ENCODE data around the gene TFCP2L1. TPM values are rescaled to one million over a fixed set of nuclear protein-coding genes. Genes with fewer than 3 reads are reported as not detected.

The TFCP2L1 gene
- total RNA-seq, 2 donors from 2014 or later = 1.1 to 3.4 TPM

DNA sequence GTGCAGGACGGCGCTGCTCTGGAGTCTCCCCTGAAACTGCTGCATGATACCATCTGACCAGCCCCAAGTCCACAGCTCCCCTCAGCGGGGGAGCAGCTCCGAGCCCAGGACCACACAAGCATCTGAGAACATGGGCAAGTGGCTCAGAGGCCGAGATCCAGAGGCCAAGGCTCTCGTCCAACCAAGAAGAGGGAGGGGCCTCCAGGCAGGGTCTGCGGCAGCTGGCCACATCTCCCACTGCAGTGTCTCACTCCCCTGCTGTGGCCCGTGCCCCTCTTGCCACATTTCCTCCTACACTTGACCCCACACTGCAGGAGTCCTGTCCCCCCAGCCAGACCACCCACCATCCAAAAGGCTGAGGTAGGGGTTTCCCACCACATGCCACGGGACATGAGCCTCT, 50.2 kb downstream of the TFCP2L1 start:
- H3K27ac ChIP-seq = no peak overlapping the region
- TF ChIP-seq, protein P1, sequence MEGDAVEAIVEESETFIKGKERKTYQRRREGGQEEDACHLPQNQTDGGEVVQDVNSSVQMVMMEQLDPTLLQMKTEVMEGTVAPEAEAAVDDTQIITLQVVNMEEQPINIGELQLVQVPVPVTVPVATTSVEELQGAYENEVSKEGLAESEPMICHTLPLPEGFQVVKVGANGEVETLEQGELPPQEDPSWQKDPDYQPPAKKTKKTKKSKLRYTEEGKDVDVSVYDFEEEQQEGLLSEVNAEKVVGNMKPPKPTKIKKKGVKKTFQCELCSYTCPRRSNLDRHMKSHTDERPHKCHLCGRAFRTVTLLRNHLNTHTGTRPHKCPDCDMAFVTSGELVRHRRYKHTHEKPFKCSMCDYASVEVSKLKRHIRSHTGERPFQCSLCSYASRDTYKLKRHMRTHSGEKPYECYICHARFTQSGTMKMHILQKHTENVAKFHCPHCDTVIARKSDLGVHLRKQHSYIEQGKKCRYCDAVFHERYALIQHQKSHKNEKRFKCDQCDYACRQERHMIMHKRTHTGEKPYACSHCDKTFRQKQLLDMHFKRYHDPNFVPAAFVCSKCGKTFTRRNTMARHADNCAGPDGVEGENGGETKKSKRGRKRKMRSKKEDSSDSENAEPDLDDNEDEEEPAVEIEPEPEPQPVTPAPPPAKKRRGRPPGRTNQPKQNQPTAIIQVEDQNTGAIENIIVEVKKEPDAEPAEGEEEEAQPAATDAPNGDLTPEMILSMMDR (IDR thresholded peaks at IDR 0.05) = no peak
- ATAC-seq (ENCODE audit: insufficient number of reproducible peaks, low FRiP score, low read depth) (no peak), DNase-seq (ENCODE audit: low spot score) (no peak)
- H3K36me3 ChIP-seq = no peaks in the 10 kb centered on the region
- H3K9me3 ChIP-seq = no peaks in the 10 kb centered on the region
- no peak overlapping the region for H3K4me3 ChIP-seq
- no peaks in the 10 kb centered on the region for H3K27me3 ChIP-seq (replicated peaks; ENCODE audit: insufficient read depth)
- no peaks in the 10 kb centered on the region for H3K4me1 ChIP-seq (ENCODE audit: control insufficient read depth in 1 of 2, low read depth in 2 of 2)

DNA sequence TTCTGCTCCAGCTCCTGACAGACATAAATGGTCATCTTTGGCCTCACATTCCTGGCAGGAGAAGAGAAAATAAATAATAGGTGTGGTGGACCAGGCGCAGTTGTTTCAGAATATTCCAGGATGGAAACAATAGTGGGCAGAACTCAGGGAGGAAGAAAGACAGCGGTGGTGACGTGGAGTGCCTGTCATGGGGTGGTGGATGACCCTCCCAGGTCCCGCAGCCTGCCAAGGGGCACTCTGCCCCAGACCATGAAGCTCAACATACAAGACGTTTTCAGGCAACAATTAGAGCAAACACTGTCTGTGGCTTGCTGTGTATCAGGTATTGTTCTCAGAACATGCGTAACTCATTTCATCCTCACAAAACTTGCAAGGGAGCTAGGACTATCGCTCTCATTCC, 50.9 kb downstream of the TFCP2L1 start:
- no peaks in the 10 kb centered on the region for H3K36me3 ChIP-seq
- DNase-seq (ENCODE audit: low spot score) (no peak), ATAC-seq (ENCODE audit: insufficient number of reproducible peaks, low FRiP score, low read depth) (no peak)

DNA sequence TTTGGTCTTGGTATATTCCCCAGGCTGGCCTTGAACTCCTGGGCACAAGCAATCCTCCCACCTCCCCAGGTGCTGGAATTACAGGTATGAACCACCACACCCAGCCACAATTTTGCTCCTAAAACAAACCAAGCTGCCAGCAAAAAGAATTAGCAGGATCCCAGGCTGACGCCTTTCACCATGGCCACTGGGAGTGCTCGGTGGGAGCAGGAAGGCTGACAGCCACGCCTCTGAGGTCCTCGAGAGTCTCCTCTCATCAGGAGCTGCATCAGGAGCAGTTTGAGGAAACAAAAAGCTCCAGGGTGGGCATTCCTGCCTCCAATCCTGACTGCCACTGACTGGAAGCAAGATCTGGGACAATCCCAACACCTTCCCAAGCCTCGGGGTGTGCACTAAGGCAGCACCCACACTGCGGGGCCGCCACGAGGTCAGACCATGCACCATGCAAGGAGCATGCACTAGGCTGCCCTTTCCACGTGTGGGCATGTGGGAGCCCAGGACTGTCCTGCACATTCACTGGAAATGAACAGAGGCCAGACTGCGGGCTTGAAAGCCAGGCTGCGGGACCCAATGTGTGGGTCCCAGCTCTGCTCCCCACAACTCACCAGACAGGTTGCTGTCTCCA, 51.4 kb downstream of the TFCP2L1 start:
- DNase-seq (ENCODE audit: low spot score) (no peak), ATAC-seq (ENCODE audit: insufficient number of reproducible peaks, low FRiP score, low read depth) (no peak)
- H3K9me3 ChIP-seq = no peaks in the 10 kb centered on the region
- H3K27ac ChIP-seq = no peak overlapping the region
- H3K36me3 ChIP-seq = no peaks in the 10 kb centered on the region
- H3K4me1 ChIP-seq (ENCODE audit: control insufficient read depth in 1 of 2, low read depth in 2 of 2) = no peaks in the 10 kb centered on the region
- H3K27me3 ChIP-seq (replicated peaks; ENCODE audit: insufficient read depth) = no peaks in the 10 kb centered on the region
- TF ChIP-seq, protein P1 (IDR thresholded peaks at IDR 0.05) = no peak
- H3K4me3 ChIP-seq = no peak overlapping the region

More for the DNA sequence above, 50.9 kb downstream of the TFCP2L1 start:
- Histone ChIP-seq H3K9me3 (no peaks in the 10 kb centered on the region), H3K4me3 (no peak overlapping the region), H3K27ac (no peak overlapping the region), H3K4me1 (ENCODE audit: control insufficient read depth in 1 of 2, low read depth in 2 of 2) (no peaks in the 10 kb centered on the region), H3K27me3 (replicated peaks; ENCODE audit: insufficient read depth) (no peaks in the 10 kb centered on the region)
- TF ChIP-seq, protein P1 (IDR thresholded peaks at IDR 0.05) = no peak

DNA sequence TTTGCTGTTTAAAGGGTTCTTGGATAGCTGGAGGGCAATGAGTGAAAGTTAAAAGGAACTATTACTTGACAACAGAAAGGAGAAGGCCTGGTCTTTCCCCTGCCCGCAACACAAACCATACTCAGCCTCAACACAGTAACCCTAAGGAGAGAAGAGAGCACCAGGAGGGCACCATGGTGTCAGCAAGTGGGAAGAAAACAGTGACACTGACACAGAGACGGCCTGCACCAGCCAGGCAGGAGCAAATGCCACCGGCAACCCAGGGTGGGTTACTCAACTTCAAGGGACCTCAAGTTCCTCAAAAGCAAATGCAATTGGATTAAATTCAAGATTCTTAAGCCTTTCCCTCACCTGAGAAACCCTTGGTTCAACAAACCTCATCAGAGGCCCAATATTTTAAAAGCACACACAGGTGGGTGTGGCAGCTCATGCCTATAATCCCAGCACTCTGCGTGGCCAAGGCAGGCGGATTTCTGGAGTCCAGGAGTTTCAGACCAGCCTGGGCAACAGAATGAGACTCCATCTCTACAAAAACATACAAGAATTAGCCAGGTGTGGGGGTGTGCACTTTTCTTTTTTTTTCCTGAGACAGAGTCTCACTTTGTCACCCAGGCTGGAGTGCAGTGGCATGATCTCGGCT, 52.3 kb downstream of the TFCP2L1 start:
- DNase-seq (ENCODE audit: low spot score) (no peak), ATAC-seq (ENCODE audit: insufficient number of reproducible peaks, low FRiP score, low read depth) (no peak)
- TF ChIP-seq, protein P1 (IDR thresholded peaks at IDR 0.05) = no peak

DNA sequence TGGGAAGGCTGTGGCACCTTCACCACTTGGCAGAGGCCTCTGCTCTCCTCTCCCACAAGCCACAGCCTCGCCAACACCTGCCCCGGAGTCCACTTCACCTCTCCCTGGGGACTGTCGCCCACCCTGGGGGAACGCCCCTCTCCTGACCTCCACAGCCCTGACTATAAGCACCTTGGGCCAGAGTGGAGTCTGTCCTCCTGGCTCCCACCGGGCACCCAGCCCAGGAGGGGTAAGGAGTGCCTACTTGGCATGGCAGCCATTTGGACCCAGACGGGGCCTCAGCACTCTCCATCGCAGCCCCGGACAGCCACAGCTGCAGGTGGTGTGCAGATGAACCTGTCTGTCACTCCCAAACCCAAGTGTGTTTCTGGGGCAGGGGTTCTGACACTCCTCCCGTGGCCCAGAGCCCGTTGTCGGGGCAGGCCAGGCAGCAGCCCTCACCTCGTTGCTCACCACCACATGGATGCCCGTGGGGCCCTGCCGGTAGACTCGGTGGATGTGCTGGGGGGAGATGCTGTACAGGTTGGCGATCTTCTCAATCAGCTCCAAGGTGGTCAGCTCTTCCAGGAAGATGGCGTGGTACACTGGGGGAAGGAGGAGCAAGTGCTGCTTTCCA, 53.5 kb downstream of the TFCP2L1 start:
- no peak for DNase-seq (ENCODE audit: low spot score)
- ATAC-seq (ENCODE audit: insufficient number of reproducible peaks, low FRiP score, low read depth) = no peak
- Histone ChIP-seq H3K9me3 (no peaks in the 10 kb centered on the region), H3K36me3 (no peaks in the 10 kb centered on the region), H3K4me1 (ENCODE audit: control insufficient read depth in 1 of 2, low read depth in 2 of 2) (no peaks in the 10 kb centered on the region), H3K4me3 (no peak overlapping the region), H3K27ac (no peak overlapping the region), H3K27me3 (replicated peaks; ENCODE audit: insufficient read depth) (no peaks in the 10 kb centered on the region)
- TF ChIP-seq, protein P1 (IDR thresholded peaks at IDR 0.05) = no peak

More for the DNA sequence above, 52.3 kb downstream of the TFCP2L1 start:
- Histone ChIP-seq H3K4me3 (no peak overlapping the region), H3K36me3 (no peaks in the 10 kb centered on the region), H3K9me3 (no peaks in the 10 kb centered on the region), H3K27me3 (replicated peaks; ENCODE audit: insufficient read depth) (no peaks in the 10 kb centered on the region), H3K4me1 (ENCODE audit: control insufficient read depth in 1 of 2, low read depth in 2 of 2) (no peaks in the 10 kb centered on the region), H3K27ac (no peak overlapping the region)

Measured in thoracic aorta (tissue), 2 donors.